ENCODE data around the gene OR6J1. TPM values are rescaled to one million over a fixed set of nuclear protein-coding genes. Genes with fewer than 3 reads are reported as not detected.

Gene OR6J1
- total and polyA plus RNA-seq, 2 of the 13 experiments (the other 11 are each of a cell fraction or from before 2014, with no cell fraction given), result not detected

GRCh38 chr14:22653012-22653621 is 9.0 kb upstream of the OR6J1 start (continued):
- TF ChIP-seq ZBTB44 (CRISPR knock-in tag; IDR thresholded peaks at IDR 0.05) (peak; percentile 36; the same call in 1 of the 2 replicates), ZIK1 (CRISPR knock-in tag; IDR thresholded peaks at IDR 0.05; ENCODE audit: borderline replicate concordance, low read depth) (0 out of 2 replicates have a peak, but pooled peaks have one; percentile 34), FOXK2 (IDR thresholded peaks at IDR 0.05) (0 out of 2 replicates have a peak, but pooled peaks have one; percentile 11), POGK (CRISPR knock-in tag; conservative IDR thresholded peaks at IDR 0.05) (peak; percentile 39; the same call in 1 of the 2 replicates), NFAT5 (CRISPR knock-in tag; IDR thresholded peaks at IDR 0.05) (no peak), NFRKB (IDR thresholded peaks at IDR 0.05) (no peak), ZNF441 (CRISPR knock-in tag; IDR thresholded peaks at IDR 0.05; ENCODE audit: borderline replicate concordance) (peak; percentile 53; the same call in 1 of the 2 replicates), CBX5 (CRISPR knock-in tag; IDR thresholded peaks at IDR 0.05; ENCODE audit: borderline replicate concordance) (peak; percentile 85; the same call in 1 of the 2 replicates), ZSCAN29 (CRISPR knock-in tag; conservative IDR thresholded peaks at IDR 0.05) (no peak), MIXL1 (CRISPR knock-in tag; IDR thresholded peaks at IDR 0.05) (0 out of 2 replicates have a peak, but pooled peaks have one; percentile 33), FOXA1 (IDR thresholded peaks at IDR 0.05) (no peak), FOXA1 (CRISPR knock-in tag; IDR thresholded peaks at IDR 0.05) (peak; percentile 98), RAD21 (CRISPR knock-in tag; IDR thresholded peaks at IDR 0.05) (peak; percentile 94), ZNF614 (CRISPR knock-in tag; IDR thresholded peaks at IDR 0.05; ENCODE audit: borderline replicate concordance) (peak; percentile 78), TFDP1 (CRISPR knock-in tag; IDR thresholded peaks at IDR 0.05; ENCODE audit: borderline replicate concordance) (no peak), ZNF652 (CRISPR knock-in tag; IDR thresholded peaks at IDR 0.05; ENCODE audit: borderline replicate concordance, low read depth) (peak; percentile 58), KMT2B (CRISPR knock-in tag; IDR thresholded peaks at IDR 0.05) (peak; percentile 53), ZNF691 (CRISPR knock-in tag; IDR thresholded peaks at IDR 0.05; ENCODE audit: borderline replicate concordance, low read depth) (0 out of 2 replicates have a peak, but pooled peaks have one; percentile 47), HOXA7 (CRISPR knock-in tag; IDR thresholded peaks at IDR 0.05) (no peak), CREB1 (IDR thresholded peaks at IDR 0.05) (no peak), CREB1 (CRISPR knock-in tag; IDR thresholded peaks at IDR 0.05) (no peak)
